Effector CD8-positive, alpha-beta T cell (primary cell): ENCODE data around the gene GHRL.

Experiments
- DNase-seq: peaks from one replicate; lab custom pipeline; 2025; lab: John Stamatoyannopoulos, UW

Gene GHRL

GRCh38 chr3:10327592-10327991 lies 34.8 kb upstream of the GHRL start:
- no peak for DNase-seq

- no peak for DNase-seq
These were observed 29.6 kb upstream of the GHRL start for GRCh38 chr3:10322352-10322710.

- DNase-seq, result no peak
These were observed 29.0 kb upstream of the GHRL start for GRCh38 chr3:10321630-10322351.

GRCh38 chr3:10320320-10320677 lies 27.6 kb upstream of the GHRL start:
- DNase-seq, result no peak

GRCh38 chr3:10319804-10320203 lies 27.1 kb upstream of the GHRL start:
- DNase-seq, result no peak

GRCh38 chr3:10319251-10319650 lies 26.5 kb upstream of the GHRL start:
- DNase-seq, result no peak

GRCh38 chr3:10317961-10318350 lies 25.2 kb upstream of the GHRL start:
- no peak for DNase-seq

- DNase-seq, result no peak
These were observed 24.7 kb upstream of the GHRL start for GRCh38 chr3:10317311-10317960.

GRCh38 chr3:10315771-10316344 lies 23.1 kb upstream of the GHRL start:
- DNase-seq, result no peak

- no peak for DNase-seq
These were observed 22.4 kb upstream of the GHRL start for GRCh38 chr3:10315101-10315500.

- DNase-seq, result no peak
These were observed 20.1 kb upstream of the GHRL start for GRCh38 chr3:10312861-10313260.

GRCh38 chr3:10312391-10312790 lies 19.6 kb upstream of the GHRL start:
- no peak for DNase-seq

GRCh38 chr3:10311710-10312109 lies 19.0 kb upstream of the GHRL start:
- no peak for DNase-seq

GRCh38 chr3:10310578-10310977 lies 17.8 kb upstream of the GHRL start:
- DNase-seq, result no peak

GRCh38 chr3:10309736-10310135 lies 17.0 kb upstream of the GHRL start:
- DNase-seq, result no peak

GRCh38 chr3:10308678-10309077 lies 15.9 kb upstream of the GHRL start:
- no peak for DNase-seq

GRCh38 chr3:10306156-10306555 lies 13.4 kb upstream of the GHRL start:
- no peak for DNase-seq

- DNase-seq, result no peak
These were observed 12.7 kb upstream of the GHRL start for GRCh38 chr3:10305331-10305902.

GRCh38 chr3:10304905-10305304 lies 12.2 kb upstream of the GHRL start:
- no peak for DNase-seq

- no peak for DNase-seq
These were observed 11.0 kb upstream of the GHRL start for GRCh38 chr3:10303785-10304184.

GRCh38 chr3:10303105-10303504 lies 10.4 kb upstream of the GHRL start:
- no peak for DNase-seq

- no peak for DNase-seq
These were observed 7.3 kb upstream of the GHRL start for GRCh38 chr3:10300087-10300486.

- no peak for DNase-seq
These were observed 6.9 kb upstream of the GHRL start for GRCh38 chr3:10299679-10300078.
